ENCODE measurements around the gene ATP2C2.

- TF ChIP-seq CTCF (IDR thresholded peaks at IDR 0.05) (no peak), EP300 (IDR thresholded peaks at IDR 0.05) (no peak), POLR2A (IDR thresholded peaks at IDR 0.05; ENCODE audit: low read depth) (no peak), POLR2AphosphoS5 (IDR thresholded peaks at IDR 0.05) (no peak)
Measured at GRCh38 chr16:84475643-84476240, 107.4 kb downstream of the ATP2C2 start.
